ENCODE data around the gene GCLC.

GRCh38 chr6:53579338-53579737 lies 34.4 kb upstream of the GCLC start:
- TF ChIP-seq, protein P1, sequence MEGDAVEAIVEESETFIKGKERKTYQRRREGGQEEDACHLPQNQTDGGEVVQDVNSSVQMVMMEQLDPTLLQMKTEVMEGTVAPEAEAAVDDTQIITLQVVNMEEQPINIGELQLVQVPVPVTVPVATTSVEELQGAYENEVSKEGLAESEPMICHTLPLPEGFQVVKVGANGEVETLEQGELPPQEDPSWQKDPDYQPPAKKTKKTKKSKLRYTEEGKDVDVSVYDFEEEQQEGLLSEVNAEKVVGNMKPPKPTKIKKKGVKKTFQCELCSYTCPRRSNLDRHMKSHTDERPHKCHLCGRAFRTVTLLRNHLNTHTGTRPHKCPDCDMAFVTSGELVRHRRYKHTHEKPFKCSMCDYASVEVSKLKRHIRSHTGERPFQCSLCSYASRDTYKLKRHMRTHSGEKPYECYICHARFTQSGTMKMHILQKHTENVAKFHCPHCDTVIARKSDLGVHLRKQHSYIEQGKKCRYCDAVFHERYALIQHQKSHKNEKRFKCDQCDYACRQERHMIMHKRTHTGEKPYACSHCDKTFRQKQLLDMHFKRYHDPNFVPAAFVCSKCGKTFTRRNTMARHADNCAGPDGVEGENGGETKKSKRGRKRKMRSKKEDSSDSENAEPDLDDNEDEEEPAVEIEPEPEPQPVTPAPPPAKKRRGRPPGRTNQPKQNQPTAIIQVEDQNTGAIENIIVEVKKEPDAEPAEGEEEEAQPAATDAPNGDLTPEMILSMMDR (IDR thresholded peaks at IDR 0.05; ENCODE audit: insufficient read depth, low read length, poor library complexity, severe bottlenecking): no peak
- no peak for TF ChIP-seq EZH2phosphoT487 (conservative IDR thresholded peaks at IDR 0.05; ENCODE audit: low read length)
